HCT116 (cell line): ENCODE measurements around the gene ANKDD1A. TPM values are rescaled to one million over a fixed set of nuclear protein-coding genes. Genes with fewer than 3 reads are reported as not detected.

Experiments used
- ATAC-seq: fragments of 200-7000 bp; cut with Tn5 transposase; 2 replicates; pipeline ENCODE4 v1.9.1; 2020; ENCODE audit warnings: mild to moderate bottlenecking, moderate library complexity
- BruUV-seq: library from RNA; stranded (reverse); fragments of 400-500 nt; replicated peaks from 2 replicates; lab custom pipeline; 2021; lab: Mats Ljungman, UMichigan
- CTCF ChIA-PET: fragments of 300-600 bp; sonication (Branson Sonifier 250); formaldehyde crosslinking; loops from one replicate; lab custom pipeline; 2021; ENCODE audit warnings: antibody characterized with exemption; lab: Charles Lee
- POLR2A ChIA-PET: fragments of 300-600, 350-600 bp; sonication (Branson Sonifier 250); formaldehyde crosslinking; loops from one replicate; lab custom pipeline; 2021; ENCODE audit warnings: antibody characterized with exemption; lab: Charles Lee
- RAD21 ChIA-PET, 2 experiments: fragments of 300-600 bp; sonication (Branson Sonifier 250); formaldehyde crosslinking; loops; one replicate each; lab custom pipeline; 2023; ENCODE audit warnings: low total read pairs in 2 of 2; ENCODE audit not compliant: uncharacterized antibody in 2 of 2, unreplicated experiment in 2 of 2, low non-redundant PET in 1 of 2; lab: Charles Lee
- DNase-seq: peaks from one replicate; pipeline ENCODE4 v3.0.0-alpha.2; 2010; ENCODE audit warnings: low read depth, low spot score
- H2AFZ ChIP-seq: fragments of 200-600 bp; shearing (Covaris generic), sonication (generic); 2 replicates; pipeline ENCODE4 v1.6.1; 2017; ENCODE audit warnings: low read depth, mixed run types, mixed read lengths, antibody characterized with exemption, low read length; ENCODE audit not compliant: poor library complexity, severe bottlenecking
- H3K27ac ChIP-seq: 2 replicates; pipeline ENCODE4 v1.5.1; 2012; ENCODE audit warnings: low read depth, low read length
- H3K27me3 ChIP-seq: fragments of 200-600 bp; sonication (generic); 2 replicates; pipeline ENCODE4 v1.6.1; 2016; ENCODE audit warnings: mixed run types, low read length, mixed read lengths; ENCODE audit not compliant: insufficient read depth
- H3K36me3 ChIP-seq, 2 experiments: fragments of 200-500 bp in 1 of 2; fragments of 200-600 bp in 1 of 2; sonication (Bioruptor generic) in 1 of 2; sonication (generic) in 1 of 2; 2 replicates each; pipeline versions ENCODE4 v1.5.1 to v1.6.1; 2014 to 2016; ENCODE audit warnings: low read length in 2 of 2, inconsistent platforms in 1 of 2, mixed read lengths in 1 of 2, mixed run types in 1 of 2; ENCODE audit not compliant: insufficient read depth in 2 of 2, control insufficient read depth in 1 of 2
- H3K4me1 ChIP-seq, 2 experiments: fragments of 200-600 bp in 1 of 2; sonication (generic) in 1 of 2; 2 replicates each; pipeline versions ENCODE4 v1.5.1 to v1.6.1; 2012 to 2017; ENCODE audit warnings: low read length in 2 of 2, inconsistent platforms in 1 of 2, mild to moderate bottlenecking in 1 of 2, mixed read lengths in 1 of 2, mixed run types in 1 of 2, moderate library complexity in 1 of 2; ENCODE audit not compliant: insufficient read depth in 2 of 2, control insufficient read depth in 1 of 2
- H3K4me2 ChIP-seq: fragments of 200-600 bp; sonication (generic); 2 replicates; pipeline ENCODE4 v1.6.1; 2017; ENCODE audit warnings: mixed run types, low read length, mixed read lengths
- H3K4me3 ChIP-seq, 2 experiments: fragments of 200-600 bp in 1 of 2; sonication (generic) in 1 of 2; replicated peaks in 1 of 2; 2 replicates each; pipeline ENCODE4 v1.5.1; 2011 to 2016; ENCODE audit warnings: low read length in 2 of 2, control low read depth in 1 of 2, low read depth in 1 of 2, mild to moderate bottlenecking in 1 of 2, mixed read lengths in 1 of 2, mixed run types in 1 of 2
- H3K79me2 ChIP-seq: fragments of 200-600 bp; sonication (generic); 2 replicates; pipeline ENCODE4 v1.6.1; 2017; ENCODE audit warnings: mild to moderate bottlenecking, mixed run types, low read length, moderate library complexity, mixed read lengths; ENCODE audit not compliant: insufficient read depth
- H3K9ac ChIP-seq: fragments of 200-600 bp; sonication (generic); 2 replicates; pipeline ENCODE4 v1.6.1; 2016; ENCODE audit warnings: low read length, mixed read lengths
- H3K9me2 ChIP-seq: fragments of 200-600 bp; sonication (generic), shearing (Covaris generic); 2 replicates; pipeline ENCODE4 v1.6.1; 2017; ENCODE audit warnings: mixed run types, mild to moderate bottlenecking, moderate library complexity; ENCODE audit not compliant: insufficient read depth
- H3K9me3 ChIP-seq, 2 experiments: fragments of 200-500 bp in 1 of 2; fragments of 200-600 bp in 1 of 2; sonication (Bioruptor generic) in 1 of 2; sonication (generic) in 1 of 2; 2 replicates each; pipeline ENCODE4 v1.6.1; 2014 to 2017; ENCODE audit warnings: low read length in 2 of 2, mixed read lengths in 2 of 2, inconsistent platforms in 1 of 2, low read depth in 1 of 2, mild to moderate bottlenecking in 1 of 2, mixed run types in 1 of 2, moderate library complexity in 1 of 2; ENCODE audit not compliant: control insufficient read depth in 1 of 2, insufficient read depth in 1 of 2
- H4K20me1 ChIP-seq: fragments of 200-600 bp; sonication (generic), shearing (Covaris generic); 2 replicates; pipeline ENCODE4 v1.6.1; 2017; ENCODE audit warnings: mixed run types, mild to moderate bottlenecking, moderate library complexity; ENCODE audit not compliant: insufficient read depth
- EZH2phosphoT487 ChIP-seq: fragments of 200-600 bp; IDR thresholded peaks from 2 replicates; pipeline ENCODE4 v1.6.1; 2018; ENCODE audit warnings: antibody characterized with exemption, borderline replicate concordance
- FOSL1 ChIP-seq: IDR thresholded peaks from 2 replicates; pipeline ENCODE4 v1.6.1; 2012; ENCODE audit warnings: low read depth
- SIN3A ChIP-seq: IDR thresholded peaks from 2 replicates; pipeline ENCODE4 v1.6.1; 2012; ENCODE audit warnings: low read depth
- TCF7L2 ChIP-seq: IDR thresholded peaks from 2 replicates; pipeline ENCODE4 v1.7.0; 2011; ENCODE audit warnings: borderline replicate concordance, inconsistent platforms; ENCODE audit not compliant: insufficient read depth, insufficient read length; ENCODE audit errors: extremely low read depth
- YY1 ChIP-seq: IDR thresholded peaks from 2 replicates; pipeline ENCODE4 v1.6.1; 2011; ENCODE audit warnings: low read length, low read depth, moderate library complexity, mild to moderate bottlenecking; ENCODE audit not compliant: insufficient replicate concordance; ENCODE audit errors: extremely low read depth
- ZNF274 ChIP-seq: fragments of 200-500 bp; sonication (Bioruptor generic); IDR thresholded peaks from 2 replicates; pipeline ENCODE4 v1.6.1; 2014; ENCODE audit warnings: mild to moderate bottlenecking, low read depth, low read length, inconsistent platforms
- intact Hi-C: fragments of 100-400 bp; cut with micrococcal nuclease; formaldehyde crosslinking; loops from 2 replicates; pipeline ENCODE4 v1.10.0; 2022
- total RNA-seq: library from RNA; stranded (reverse); gene quantifications from one replicate; pipeline ENCODE4 v1.2.1, GENCODE V29; 2021; ENCODE audit not compliant: unreplicated experiment
- TF ChIP-seq, protein P1 (sequence below): IDR thresholded peaks from 2 replicates; pipeline ENCODE4 v1.6.1; 2012; ENCODE audit warnings: low read depth

ANKDD1A gene
- total RNA-seq, 1 experiment from 2014 or later: 8.1 TPM

GRCh38 chr15:64987136-64987535 lies 75.4 kb downstream of the ANKDD1A start:
- Histone ChIP-seq H2AFZ (no peak overlapping the region), H3K9me3 (no peaks in the 10 kb centered on the region), H3K27me3 (no peaks in the 10 kb centered on the region), H3K36me3 (0 out of 4 replicates have a peak, but pooled peaks cover 0 to 4% of the 10 kb centered on the region in 2 experiments), H3K4me3 (no peak overlapping the region), H3K27ac (no peak overlapping the region), H3K4me1 (peaks cover 3 to 14% of the 10 kb centered on the region in 2 experiments; a peak in 3 of 4 replicates), H3K4me2 (no peak overlapping the region), H3K9ac (no peak overlapping the region), H4K20me1 (peaks cover 4% of the 10 kb centered on the region; the same call in 1 of the 2 replicates), H3K79me2 (peaks cover 13% of the 10 kb centered on the region), H3K9me2 (no peaks in the 10 kb centered on the region)
- intact Hi-C loops: no loop called here
- ATAC-seq (no peak), DNase-seq (no peak)
- POLR2A ChIA-PET: no interaction called here
- BruUV-seq: no TSS peak
- no peak for TF ChIP-seq YY1
- TF ChIP-seq, protein P1, sequence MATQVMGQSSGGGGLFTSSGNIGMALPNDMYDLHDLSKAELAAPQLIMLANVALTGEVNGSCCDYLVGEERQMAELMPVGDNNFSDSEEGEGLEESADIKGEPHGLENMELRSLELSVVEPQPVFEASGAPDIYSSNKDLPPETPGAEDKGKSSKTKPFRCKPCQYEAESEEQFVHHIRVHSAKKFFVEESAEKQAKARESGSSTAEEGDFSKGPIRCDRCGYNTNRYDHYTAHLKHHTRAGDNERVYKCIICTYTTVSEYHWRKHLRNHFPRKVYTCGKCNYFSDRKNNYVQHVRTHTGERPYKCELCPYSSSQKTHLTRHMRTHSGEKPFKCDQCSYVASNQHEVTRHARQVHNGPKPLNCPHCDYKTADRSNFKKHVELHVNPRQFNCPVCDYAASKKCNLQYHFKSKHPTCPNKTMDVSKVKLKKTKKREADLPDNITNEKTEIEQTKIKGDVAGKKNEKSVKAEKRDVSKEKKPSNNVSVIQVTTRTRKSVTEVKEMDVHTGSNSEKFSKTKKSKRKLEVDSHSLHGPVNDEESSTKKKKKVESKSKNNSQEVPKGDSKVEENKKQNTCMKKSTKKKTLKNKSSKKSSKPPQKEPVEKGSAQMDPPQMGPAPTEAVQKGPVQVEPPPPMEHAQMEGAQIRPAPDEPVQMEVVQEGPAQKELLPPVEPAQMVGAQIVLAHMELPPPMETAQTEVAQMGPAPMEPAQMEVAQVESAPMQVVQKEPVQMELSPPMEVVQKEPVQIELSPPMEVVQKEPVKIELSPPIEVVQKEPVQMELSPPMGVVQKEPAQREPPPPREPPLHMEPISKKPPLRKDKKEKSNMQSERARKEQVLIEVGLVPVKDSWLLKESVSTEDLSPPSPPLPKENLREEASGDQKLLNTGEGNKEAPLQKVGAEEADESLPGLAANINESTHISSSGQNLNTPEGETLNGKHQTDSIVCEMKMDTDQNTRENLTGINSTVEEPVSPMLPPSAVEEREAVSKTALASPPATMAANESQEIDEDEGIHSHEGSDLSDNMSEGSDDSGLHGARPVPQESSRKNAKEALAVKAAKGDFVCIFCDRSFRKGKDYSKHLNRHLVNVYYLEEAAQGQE: no peak
- no peak for TF ChIP-seq TCF7L2
- no peak for TF ChIP-seq SIN3A
- no peak for TF ChIP-seq EZH2phosphoT487
- TF ChIP-seq ZNF274: no peak
- TF ChIP-seq FOSL1: no peak
- CTCF ChIA-PET: no interaction called here
- RAD21 ChIA-PET: no interaction called here
